GM21528 (cell line): Measurements from ENCODE around the gene MAPKBP1.
"Not testable (repeated sequence)": the region's sequence is repeated elsewhere in the genome, so short reads cannot be mapped to it uniquely, and the experiment has no call there.

Experiments
- ATAC-seq: cut with Tn5 transposase; IDR thresholded peaks from one replicate; pipeline ENCODE4 v1.9.1; 2021; ENCODE audit warnings: mild to moderate bottlenecking, moderate library complexity; ENCODE audit not compliant: unreplicated experiment, low FRiP score

Gene MAPKBP1

DNA sequence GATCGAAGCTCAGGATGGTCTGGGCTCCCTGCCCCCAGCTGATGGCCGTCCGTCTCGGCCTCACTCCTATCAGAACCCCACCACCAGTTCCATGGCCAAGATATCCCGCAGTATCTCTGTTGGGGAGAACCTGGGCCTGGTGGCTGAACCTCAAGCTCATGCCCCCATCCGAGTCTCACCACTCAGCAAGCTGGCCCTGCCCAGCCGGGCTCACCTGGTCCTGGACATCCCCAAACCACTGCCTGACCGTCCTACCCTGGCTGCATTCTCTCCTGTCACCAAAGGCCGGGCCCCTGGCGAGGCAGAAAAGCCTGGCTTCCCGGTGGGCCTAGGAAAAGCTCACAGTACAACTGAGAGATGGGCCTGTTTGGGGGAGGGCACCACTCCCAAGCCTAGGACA is 49.2 kb downstream of the MAPKBP1 start:
- ATAC-seq = no peak

DNA sequence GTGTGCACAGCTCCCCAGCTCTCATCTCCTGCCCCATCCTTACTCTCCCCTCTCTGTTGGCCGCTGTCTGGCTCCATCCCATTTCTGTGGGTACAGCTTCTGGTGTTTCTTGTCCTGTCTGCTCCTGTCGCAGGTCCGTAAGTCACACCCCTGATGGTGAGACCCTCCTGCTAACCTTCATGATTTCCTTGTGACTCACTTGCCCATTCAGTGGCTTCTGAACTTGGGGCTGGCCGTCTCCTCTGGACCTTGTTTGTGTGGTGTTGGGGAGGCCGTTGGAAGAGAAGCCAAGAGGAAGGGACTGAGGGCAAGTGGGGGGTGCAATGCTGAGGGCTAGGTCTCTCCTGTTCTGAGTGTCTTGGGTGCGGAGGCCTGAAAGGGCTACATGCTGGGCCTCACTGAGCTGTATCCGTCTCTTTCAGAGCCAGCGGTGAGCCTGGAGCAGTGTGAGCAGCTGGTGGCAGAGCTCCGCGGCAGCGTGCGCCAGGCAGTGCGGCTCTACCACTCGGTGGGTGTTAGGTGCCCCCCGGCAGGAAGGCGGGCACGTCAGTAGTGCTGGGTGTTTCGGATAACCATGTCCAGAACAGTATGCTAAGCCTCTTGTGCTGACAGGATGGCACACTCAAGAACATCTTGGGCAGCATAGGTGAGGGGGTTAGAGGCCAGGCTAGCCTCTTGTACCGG is 49.9 kb downstream of the MAPKBP1 start:
- ATAC-seq = no peak

DNA sequence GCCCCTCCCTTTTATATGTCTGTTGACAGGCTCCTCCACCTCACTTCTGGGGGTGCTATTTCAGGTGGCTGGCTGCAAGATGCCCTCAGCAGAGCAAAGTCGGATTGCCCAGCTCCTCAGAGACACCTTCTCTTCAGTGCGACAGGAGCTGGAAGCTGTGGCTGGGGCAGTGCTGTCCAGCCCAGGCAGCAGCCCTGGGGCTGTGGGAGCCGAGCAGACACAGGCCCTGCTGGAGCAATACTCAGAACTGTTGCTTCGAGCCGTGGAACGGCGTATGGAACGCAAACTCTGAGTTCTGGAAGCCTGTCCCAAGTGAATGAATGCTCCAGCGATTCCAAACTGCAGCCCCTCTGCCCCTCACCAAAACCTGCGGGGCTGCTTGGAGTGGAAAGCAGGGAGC is 50.9 kb downstream of the MAPKBP1 start:
- no peak for ATAC-seq

DNA sequence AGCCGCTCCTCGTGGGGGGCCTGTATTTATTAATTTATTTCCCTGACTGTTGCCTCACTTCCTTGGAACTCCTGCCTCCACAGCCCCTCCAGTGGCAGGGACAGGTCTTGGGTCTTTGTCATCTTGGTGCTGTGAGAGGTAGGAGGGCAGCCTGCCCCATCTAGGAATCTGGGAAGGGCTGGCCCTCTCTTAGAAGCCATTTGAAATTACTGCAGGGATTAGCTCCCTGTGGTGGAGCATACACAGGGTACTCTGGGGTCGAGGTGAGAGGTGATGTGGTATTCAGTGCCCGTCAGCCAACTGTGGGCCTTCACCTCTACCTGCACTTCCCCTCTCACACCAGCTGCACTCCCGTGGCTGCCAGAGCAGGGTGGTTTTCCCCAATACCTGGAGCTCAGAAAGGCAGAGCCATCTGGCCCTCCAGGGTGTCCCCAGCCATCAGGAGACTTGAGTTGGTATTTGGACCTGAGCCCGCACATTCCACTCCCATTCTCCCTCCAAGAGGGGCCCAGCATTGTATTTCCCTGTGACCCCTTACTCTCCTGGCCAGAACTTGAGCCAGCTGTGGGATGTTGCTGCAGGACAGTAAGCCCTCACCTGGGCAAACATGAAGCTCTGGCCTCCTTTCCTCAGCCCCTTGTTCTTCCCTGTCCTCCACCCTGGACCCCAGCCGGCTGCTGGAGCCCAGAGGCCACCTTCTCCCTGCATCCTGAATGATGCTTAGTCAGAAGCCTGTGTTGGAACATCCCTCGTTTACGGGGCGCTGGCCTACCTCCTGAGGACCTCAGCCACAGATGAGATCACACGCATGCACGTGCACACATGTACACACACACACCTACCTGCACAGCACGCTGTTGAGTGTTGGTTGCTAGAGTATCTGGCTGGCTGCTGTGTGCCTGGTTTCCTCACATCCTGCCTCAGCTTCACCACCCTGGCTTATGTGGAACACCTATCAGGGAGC is 51.6 kb downstream of the MAPKBP1 start:
- no peak for ATAC-seq

DNA sequence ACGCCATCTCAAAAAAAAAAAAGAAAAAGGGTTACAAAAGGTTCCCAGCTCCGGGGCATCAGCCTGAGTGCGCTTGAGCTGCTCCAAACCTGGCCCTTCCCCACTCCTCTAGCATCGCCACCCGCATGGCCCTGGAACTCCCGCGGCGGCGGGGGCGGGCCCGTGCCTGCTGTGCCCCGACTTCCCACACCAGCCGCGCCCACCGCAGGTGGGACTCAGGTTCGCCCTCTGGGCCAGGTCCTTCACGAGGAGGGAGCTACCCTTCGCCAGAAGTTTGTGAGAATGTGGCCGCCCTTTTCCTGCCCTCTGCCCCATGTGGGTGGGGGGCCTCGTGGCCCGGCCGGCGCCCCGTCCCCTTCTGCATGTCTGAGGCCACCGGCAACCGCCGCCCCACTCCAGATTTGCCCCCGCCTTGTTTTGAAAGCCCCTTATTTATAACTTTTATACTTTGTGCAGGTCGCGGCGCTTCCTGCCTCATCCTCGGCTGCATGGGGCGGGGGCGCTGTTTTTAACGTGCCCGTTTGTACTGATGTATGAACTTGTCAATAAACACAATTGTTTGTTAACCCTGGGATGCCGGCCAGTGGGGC is 53.1 kb downstream of the MAPKBP1 start:
- ATAC-seq = no peak

DNA sequence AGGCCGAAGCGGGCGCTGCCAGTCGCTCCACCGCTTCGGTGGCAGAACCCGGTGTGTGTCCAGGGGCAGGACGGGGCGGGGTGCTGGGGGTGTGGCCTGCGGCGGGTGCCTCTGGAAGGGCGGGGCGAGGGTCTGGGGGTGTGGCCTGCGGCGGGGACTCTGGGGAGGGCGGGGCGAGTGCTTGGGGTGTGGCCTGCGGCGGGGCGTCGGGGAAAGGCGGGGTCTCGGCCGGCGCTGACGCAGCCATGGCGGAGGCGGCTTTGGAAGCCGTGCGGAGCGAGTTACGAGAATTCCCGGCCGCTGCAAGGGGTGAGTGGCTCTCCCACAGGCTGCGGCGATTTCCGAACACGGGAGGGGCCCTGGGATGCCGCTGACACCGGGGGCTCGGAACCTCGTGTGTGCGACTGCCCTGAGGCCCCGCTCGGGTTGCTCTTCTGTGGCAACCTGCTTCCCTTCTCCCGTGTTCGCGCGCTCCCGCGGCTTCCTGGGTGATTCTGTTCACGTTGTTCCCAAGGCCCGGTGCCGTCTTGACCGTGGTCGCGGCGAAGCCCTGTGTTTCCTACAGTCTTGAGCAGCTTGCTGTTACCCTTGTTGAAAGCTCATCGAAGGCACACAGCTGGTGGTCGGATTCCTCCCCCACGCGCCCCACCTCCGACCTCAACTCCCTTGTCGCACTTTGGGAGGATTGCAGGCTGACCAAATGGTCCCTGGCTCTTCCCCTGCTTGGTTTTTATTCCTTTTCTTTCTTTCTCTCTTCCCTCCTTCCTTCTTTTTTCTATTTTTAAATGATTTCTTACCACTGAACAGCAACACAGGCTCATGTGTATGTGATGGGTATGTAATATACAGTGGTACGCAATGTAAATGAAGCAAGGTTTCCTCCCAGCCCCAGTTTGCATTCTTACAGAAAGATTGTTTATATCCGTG is 53.9 kb downstream of the MAPKBP1 start, which contains the start of gene JMJD7:
JMJD7 (plus strand) TSS at position 213 of the 927 bp plus-strand sequence; CDS start at position 246, 33 bp downstream.
- ATAC-seq = peak; percentile 70

DNA sequence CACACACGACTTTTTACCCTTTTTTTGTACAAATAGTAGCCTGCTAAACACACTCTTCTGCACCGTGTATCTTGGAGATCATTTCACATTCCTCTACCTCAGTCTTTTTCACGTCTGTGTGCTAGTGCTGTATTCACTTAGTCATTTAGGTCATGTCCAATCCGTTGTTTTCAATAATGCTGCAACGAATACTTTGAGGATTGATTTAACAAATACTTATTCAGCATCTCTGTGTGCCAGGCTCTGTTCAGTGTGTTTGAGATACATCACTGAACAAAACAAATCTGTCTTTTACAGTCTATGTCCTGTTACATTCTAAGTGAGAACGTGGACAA is 54.5 kb downstream of the MAPKBP1 start:
- no peak for ATAC-seq

DNA sequence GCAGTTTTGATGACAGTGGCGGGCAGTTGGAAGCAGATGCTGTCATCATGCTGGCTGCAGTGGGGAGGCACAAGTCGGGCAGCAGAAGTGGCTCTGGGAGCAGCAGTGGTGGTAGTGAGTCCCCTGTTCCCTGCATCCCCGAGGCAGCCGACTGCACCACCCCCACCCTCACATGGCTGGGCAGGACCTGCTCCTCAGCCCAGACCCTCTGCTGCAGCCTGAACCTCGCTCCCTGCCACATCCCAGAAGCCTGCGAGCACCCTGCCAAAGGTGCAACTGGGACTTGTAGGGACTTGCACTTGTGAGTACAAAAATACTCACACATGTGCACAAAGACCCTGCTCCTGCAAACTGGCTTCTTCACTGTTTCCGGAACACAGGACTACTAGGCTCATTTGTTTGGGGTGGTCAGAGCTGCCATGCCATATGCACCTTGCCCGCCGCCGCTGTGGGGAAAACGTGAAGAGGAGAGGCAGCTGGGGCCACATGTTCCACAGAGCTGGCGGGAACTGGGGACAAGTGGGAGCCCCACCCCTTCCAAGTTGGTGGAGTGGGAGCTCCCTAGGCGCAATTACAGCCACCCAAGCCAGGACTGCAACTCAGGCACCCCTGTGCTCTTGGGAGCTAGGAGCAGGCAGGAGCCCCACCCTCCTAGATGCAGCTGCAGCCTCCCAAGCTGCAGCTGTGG is 55.8 kb downstream of the MAPKBP1 start:
- ATAC-seq = no peak

DNA sequence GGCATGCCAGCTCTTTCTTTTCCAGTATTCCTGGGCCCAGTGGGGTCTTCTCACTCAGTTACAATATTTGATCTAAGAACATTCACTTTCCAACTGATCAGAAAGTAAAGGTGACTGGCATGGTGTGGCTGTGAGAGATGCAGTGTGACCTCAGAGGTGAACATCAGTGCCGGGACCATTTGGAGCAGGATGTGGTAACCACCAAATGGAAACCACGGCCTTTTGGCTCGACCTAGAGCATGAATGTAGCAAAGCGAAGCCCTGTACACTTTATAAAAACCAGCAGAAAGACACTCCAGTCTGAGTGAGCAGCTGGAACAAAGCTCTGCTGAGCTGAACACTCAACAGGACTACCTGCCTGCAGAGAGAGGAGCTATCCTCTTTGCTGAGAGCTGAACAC is 57.0 kb downstream of the MAPKBP1 start:
- not testable (repeated sequence) for ATAC-seq

DNA sequence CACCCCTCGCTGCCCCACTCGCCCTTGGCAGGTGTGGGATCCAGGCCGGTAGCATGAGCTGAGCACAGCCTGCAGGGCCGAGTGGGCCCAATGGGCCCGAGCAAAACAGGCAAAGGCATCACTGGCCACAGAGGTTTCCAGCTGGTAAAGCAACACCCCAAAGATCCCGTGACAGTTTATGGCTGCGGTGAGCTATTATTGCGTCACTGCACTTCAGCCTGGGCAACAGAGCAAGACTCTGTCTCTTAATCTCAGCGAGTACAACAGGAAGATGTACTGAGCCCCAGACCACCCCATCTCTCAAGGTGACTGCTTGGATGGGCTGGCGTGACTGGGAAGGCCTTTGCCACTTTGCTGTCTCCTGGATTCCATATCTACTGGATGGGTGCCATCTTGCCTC is 57.9 kb downstream of the MAPKBP1 start:
- ATAC-seq = no peak

DNA sequence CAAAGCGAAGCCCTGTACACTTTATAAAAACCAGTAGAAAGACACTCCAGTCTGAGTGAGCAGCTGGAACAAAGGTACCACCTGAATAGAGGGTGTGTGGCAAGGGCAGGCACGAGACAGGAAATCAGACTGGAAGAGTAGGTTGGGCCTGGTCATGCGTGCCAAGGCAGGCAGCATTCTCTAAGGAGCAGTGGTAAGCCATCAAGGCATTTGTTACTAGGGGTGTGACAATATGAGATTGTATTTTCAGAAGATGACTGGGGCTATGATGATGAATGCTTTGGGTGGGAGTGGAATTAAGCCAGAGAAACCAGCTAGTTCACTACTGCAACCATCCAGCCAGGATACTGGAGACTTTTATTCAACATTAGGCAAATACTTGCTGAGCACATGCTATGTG is 58.6 kb downstream of the MAPKBP1 start:
- no peak for ATAC-seq

DNA sequence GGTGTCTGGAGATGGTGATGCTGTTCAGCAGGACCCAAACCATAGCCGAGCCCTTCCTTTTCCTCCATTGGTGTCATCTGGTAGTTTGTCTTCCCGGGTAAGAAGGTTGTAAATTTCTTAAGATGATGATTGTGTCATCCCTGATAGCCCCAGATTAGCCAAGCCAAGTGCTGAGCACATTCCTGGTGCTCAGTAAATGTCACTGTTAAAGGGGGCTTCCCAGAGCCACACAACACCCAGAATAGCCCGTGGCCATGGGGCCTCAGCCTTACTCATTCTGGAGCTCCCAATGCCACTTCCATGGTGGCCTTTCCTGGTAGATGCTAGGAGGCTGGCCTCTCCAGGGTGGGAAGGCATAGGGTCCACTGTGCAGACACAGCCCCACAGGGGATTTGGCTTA is 59.8 kb downstream of the MAPKBP1 start:
- ATAC-seq = no peak

DNA sequence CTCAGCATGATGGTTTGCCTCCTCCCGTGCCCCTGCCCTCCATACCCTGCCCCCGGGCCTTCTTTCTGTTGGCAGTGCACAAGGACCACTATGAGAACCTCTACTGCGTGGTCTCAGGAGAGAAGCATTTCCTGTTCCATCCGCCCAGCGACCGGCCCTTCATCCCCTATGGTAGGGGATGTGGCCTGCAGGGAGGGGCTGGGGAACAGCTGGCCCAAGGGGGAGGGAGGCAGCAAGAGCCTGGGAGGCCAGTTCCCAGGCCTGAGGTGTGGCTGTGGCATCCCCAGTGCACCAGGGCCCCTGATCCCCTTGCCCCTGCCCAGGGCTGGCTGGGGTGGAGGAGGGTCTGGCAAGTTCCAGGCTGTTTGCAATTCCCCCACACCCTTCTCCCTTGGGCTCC is 61.8 kb downstream of the MAPKBP1 start:
- ATAC-seq = no peak

DNA sequence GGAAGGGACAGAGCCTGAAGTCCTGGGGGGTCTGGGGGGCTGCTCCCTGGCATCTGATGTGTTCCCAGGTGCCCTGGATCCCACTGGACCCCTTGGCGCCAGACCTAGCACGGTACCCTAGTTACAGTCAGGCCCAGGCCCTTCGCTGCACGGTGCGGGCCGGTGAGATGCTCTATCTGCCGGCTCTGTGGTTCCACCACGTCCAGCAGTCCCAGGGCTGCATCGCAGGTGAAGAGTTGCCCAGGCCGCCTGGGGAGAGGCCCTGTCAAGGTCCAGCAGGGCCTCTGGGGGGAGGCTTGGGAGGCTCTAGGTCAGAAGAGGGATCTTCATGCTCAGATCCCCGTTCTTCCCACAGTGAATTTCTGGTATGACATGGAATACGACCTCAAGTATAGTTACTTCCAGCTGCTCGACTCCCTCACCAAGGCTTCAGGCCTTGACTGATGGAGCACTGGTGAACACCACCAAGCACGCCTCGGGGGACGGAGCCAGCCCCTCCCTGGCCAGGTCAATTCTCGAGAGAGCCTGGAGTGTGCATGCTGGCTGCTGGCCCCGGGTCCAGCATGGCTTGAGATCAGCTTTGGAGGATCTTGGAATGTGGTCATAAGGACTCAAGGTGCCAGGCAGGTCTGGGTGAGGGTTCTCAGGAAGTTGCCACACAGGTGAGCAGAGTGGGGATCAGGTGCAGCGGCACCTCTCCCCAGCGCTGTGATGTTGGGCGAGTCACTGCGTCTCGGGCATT is 62.6 kb downstream of the MAPKBP1 start:
- ATAC-seq = no peak

DNA sequence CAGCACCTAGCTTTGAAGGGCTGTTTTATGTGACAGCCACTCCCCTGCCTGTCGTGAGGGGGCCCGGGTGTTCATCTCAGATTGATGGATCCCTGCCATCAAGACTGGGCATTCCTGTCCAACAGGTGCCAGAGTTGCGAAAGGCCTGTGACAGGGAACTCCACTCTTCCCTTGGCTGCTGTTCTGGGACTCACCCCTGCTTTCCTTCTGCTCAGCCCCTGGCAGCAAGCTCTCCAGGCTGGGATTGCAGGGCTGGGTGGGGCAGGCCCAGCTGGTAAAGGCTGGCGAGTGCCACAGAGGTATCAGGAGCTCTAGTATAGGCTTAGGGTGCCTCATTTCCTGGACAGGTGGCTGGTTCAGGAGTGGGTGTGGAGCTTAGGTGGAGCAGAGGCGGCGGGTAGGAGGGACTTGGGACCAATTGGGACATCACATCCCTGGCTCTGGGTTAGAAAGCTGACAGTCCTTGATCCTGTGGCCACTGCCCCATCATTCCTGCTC is 64.2 kb downstream of the MAPKBP1 start, which contains the start of gene PLA2G4B:
PLA2G4B (plus strand) TSS at position 448 of the 498 bp plus-strand sequence. CDS start 67 bp downstream, outside the sequence.
- no peak for ATAC-seq

DNA sequence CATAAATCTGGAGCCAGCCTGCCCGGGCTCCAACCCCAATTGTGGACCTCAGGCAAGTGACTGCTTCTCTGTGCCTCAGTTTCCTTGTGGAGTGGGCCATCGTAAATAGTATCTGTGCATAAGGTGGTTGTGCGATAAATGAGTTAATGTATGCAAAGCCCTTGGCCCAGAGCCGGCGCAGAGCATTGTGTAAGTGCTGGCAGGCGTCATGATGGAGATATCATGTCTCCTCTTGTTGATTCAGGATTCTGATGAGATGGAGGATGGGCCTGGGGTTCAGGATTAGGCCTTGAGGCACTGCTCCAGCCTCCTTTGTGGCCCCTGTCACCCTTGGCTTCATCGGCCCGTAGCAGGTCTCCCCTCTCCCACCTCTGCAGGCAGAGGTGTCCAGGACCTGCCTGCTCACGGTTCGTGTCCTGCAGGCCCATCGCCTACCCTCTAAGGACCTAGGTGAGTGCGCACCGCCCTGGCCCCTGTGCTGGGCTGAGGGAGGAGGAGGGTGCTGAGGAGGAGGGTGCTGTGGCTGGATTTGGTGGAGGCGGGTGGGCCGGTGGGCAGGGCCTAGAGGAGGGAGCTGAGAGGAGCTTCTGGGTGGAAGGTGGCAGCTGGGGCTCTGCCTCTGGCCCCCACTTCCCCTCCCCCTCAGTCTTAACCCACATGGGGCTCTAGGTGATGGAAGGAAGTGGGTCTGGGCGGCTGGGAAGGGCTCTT is 65.7 kb downstream of the MAPKBP1 start:
- no peak for ATAC-seq

DNA sequence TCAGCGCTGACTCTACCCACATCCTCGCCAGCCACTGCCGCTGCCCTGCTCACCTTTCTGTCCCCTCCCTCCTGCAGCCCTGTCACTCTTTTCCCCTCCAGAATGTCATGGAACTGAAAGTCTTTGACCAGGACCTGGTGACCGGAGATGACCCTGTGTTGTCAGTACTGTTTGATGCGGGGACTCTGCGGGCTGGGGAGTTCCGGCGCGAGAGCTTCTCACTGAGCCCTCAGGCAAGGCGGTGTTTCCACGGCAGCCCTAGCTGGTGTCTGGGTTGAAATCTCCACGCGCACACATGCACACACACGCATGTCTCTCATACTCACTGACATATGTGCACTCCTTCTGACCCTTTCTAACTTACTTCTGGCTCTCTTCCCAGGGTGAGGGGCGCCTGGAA is 66.4 kb downstream of the MAPKBP1 start:
- no peak for ATAC-seq

DNA sequence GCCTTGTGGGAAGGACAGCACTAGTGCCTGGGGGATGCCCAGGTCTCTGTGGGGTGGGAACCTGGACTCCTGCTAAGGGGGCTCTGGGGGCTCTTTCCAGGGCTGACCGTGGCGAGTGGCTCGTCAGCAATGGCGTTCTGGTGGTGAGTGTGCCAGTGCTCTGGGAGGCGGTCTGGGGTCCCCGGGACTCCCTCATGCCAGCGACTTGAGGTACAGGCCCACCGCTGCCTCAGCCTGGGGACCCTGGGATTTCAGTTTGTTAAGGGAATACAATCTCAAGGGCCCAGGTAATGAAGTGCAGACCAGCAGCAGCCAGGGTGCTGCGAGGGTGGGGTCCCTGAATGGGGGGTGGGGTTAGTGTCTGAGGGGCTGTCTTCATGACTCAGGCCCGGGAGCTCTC is 66.8 kb downstream of the MAPKBP1 start:
- no peak for ATAC-seq
